ENCODE data around the gene KIF21A.

KIF21A gene

DNA sequence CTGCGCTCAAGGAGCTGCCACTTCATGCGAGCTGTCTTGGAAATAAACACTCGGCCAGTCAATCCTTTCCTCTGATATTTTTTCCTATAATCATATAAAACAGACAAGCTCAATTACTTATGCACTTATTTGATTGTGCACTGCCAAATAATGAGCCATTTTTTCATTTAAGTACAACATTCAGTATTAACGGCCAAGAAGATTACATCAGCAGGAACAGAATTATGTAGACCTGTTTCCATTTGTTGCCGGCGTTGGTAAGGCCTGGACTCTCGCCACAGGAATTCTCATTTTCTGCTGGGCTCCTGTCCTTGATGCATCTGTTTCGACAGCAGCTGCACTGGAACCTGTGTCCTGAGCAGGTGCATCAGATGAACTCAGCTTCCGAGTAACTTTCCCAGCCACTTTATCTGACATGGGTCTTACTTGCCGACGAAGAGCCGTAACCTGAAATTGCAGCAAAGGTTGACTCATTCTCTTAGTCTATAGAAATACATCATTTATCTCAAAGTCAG lies 110.2 kb downstream of the KIF21A start:
- TF ChIP-seq, protein P1, sequence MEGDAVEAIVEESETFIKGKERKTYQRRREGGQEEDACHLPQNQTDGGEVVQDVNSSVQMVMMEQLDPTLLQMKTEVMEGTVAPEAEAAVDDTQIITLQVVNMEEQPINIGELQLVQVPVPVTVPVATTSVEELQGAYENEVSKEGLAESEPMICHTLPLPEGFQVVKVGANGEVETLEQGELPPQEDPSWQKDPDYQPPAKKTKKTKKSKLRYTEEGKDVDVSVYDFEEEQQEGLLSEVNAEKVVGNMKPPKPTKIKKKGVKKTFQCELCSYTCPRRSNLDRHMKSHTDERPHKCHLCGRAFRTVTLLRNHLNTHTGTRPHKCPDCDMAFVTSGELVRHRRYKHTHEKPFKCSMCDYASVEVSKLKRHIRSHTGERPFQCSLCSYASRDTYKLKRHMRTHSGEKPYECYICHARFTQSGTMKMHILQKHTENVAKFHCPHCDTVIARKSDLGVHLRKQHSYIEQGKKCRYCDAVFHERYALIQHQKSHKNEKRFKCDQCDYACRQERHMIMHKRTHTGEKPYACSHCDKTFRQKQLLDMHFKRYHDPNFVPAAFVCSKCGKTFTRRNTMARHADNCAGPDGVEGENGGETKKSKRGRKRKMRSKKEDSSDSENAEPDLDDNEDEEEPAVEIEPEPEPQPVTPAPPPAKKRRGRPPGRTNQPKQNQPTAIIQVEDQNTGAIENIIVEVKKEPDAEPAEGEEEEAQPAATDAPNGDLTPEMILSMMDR (IDR thresholded peaks at IDR 0.05; ENCODE audit: control extremely low read depth, extremely low read depth, low read depth, missing control alignments) = no peak
- DNase-seq (ENCODE audit: extremely low spot score) = no peak
- POLR2A ChIA-PET = no interaction called here
- CTCF ChIA-PET = interaction anchor here (1.1 to 1.2 kb wide), 4 partner anchors 10 to 15 kb away, joined by 3 to 4 read pairs (median 4); no protein-coding TSS in a partner anchor

DNA sequence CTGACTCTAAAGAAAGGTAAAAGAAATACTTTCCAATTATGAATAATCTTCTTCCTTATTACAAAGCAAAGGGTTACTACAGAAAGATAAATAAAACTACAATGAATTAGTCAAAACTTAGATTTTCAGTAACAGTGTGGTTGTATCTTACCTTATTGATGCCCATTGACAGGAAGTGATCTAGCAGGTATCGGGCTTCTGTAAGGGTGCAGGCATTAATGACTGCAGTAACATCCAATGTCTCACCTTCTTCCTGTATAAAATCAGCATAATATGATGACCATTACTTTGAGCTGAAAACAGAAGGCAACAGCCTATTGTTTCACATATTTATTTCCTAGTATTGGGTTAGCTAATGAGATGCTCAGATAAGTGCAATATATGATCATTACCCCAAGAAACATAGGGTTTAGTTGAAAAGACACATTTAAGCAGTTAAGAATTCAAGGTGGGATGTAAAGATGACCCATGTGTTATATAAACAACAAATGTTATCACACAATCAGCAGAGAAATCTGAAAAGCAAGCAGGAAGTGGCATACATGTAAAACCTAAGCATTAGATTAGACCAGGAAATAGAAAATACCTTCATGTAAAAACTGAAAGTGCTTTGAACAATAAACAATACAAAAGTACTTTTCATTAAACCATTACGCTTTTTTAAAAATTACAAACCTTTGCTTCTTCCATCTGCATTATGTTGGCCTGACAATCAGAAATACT lies 111.2 kb downstream of the KIF21A start:
- no peak for DNase-seq (ENCODE audit: extremely low spot score)
- ChIA-PET CTCF (interaction anchor here (1.1 kb wide), 1 partner anchor 16 kb away, joined by 3 read pairs; no protein-coding TSS in a partner anchor), POLR2A (no interaction called here)
- TF ChIP-seq, protein P1 (IDR thresholded peaks at IDR 0.05; ENCODE audit: control extremely low read depth, extremely low read depth, low read depth, missing control alignments) = no peak

DNA sequence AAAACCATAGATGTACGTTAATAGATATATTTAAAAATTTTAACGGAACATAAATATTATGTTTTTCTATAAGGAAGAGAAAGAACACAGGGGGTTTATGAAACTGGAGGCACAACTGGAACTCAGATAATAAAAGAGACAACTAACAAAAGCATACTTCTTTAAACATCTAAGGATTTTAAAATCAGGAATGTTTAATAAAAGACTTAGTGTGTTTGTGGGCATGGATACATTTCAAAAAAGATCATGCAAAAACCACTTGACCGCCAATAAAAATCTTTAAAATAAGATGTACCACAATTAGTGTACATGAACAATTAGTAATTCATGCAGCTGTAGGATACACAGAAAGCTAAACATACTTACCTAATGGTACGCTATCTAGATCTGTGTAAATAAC lies 113.0 kb downstream of the KIF21A start:
- POLR2A ChIA-PET = no interaction called here
- CTCF ChIA-PET = interaction anchor here (1.0 kb wide), 1 partner anchor 11 kb away, joined by 4 read pairs; no protein-coding TSS in a partner anchor
- no peak for DNase-seq (ENCODE audit: extremely low spot score)
- TF ChIP-seq, protein P1 (IDR thresholded peaks at IDR 0.05; ENCODE audit: control extremely low read depth, extremely low read depth, low read depth, missing control alignments) = no peak

DNA sequence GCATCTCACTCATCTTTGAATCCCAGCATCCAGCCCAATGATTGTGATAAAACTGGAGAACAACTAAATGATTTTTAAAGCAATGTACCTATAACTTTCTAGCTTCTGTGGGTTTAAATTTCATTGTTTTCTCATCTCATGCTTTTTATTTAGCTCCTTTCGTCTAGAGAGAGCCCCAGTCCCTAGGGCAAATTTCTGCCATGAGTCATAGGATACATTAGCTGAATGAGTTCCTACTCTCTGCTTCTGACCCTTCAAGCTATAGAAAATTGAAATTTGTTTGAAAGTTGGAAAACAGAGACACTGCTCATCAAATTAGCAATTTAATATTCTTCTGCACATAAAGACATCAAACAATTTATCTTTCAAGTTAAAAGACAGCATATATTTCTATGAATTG lies 113.9 kb downstream of the KIF21A start:
- CTCF ChIA-PET = interaction anchor here (1.0 to 1.9 kb wide), 3 partner anchors 11 to 114 kb away, joined by 3 to 6 read pairs (median 4); partner anchors contain the start of gene KIF21A

DNA sequence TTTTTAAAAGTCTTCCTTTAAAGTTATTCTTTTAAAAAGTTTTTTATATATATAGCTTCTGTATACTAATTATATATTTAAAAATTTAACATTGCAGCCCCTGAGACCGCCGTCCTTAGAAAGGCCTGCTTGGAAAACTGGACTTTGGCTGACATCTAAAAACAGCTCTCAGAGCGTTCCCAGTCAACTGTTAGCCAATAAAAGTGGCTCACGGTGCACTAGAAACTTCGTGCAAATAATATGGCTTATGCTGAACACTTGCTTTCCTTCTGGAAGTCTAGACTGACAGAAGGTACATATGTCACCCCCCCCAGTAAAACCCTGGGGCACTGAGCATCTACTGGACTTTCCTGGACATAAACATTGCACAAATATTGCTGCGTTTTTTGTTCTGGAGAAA lies 115.0 kb downstream of the KIF21A start:
- CTCF ChIA-PET = interaction anchor here (1.0 to 2.0 kb wide), 5 partner anchors 10 to 136 kb away, joined by 3 to 8 read pairs (median 4); partner anchors contain the start of gene KIF21A
- DNase-seq (ENCODE audit: extremely low spot score) = no peak
- POLR2A ChIA-PET = no interaction called here
- TF ChIP-seq, protein P1 (IDR thresholded peaks at IDR 0.05; ENCODE audit: control extremely low read depth, extremely low read depth, low read depth, missing control alignments) = no peak

More for the DNA sequence above, 113.9 kb downstream of the KIF21A start:
- TF ChIP-seq, protein P1 (IDR thresholded peaks at IDR 0.05; ENCODE audit: control extremely low read depth, extremely low read depth, low read depth, missing control alignments) = no peak
- POLR2A ChIA-PET = no interaction called here
- DNase-seq (ENCODE audit: extremely low spot score) = no peak

DNA sequence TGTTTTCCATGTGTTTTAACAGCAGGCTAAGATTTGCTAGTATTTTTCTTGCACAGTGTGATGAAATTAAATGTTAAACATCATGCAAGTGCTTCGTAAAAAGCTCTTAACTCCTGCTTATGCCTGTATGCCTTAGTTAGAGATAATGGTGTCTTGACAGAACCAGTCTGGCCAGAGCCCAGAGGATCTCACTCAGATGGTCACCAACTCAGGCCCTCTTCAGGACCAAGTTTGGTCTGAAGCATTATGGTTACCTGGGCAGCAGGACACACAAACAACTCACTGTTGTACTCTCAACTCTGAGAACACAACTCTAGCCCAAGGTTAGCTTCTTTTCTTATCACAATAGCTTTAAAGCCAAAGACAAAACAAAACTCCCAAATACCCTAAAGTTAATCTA lies 115.4 kb downstream of the KIF21A start:
- DNase-seq (ENCODE audit: extremely low spot score) = no peak
- TF ChIP-seq, protein P1 (IDR thresholded peaks at IDR 0.05; ENCODE audit: control extremely low read depth, extremely low read depth, low read depth, missing control alignments) = no peak
- POLR2A ChIA-PET = no interaction called here
- CTCF ChIA-PET = interaction anchor here (1.4 to 2.0 kb wide), 3 partner anchors 10 to 137 kb away, joined by 4 to 8 read pairs (median 6); no protein-coding TSS in a partner anchor
